ENCODE measurements around the gene VEZT. TPM values are rescaled to one million over a fixed set of nuclear protein-coding genes. Genes with fewer than 3 reads are reported as not detected.

The VEZT gene
- total RNA-seq, 1 donor from 2014 or later: 64.2 TPM

- Histone ChIP-seq H3K9me3 (no peaks in the 10 kb centered on the region), H3K4me1 (peaks cover 57% of the 10 kb centered on the region), H3K27me3 (ENCODE audit: low read depth) (no peaks in the 10 kb centered on the region), H3K4me3 (no peak overlapping the region), H3K36me3 (no peaks in the 10 kb centered on the region), H3K27ac (peak overlapping the region; percentile 69)
- DNase-seq (no peak), ATAC-seq (no peak)
- intact Hi-C loops (cut with DNase I): no loop called here
- TF ChIP-seq, protein P1, sequence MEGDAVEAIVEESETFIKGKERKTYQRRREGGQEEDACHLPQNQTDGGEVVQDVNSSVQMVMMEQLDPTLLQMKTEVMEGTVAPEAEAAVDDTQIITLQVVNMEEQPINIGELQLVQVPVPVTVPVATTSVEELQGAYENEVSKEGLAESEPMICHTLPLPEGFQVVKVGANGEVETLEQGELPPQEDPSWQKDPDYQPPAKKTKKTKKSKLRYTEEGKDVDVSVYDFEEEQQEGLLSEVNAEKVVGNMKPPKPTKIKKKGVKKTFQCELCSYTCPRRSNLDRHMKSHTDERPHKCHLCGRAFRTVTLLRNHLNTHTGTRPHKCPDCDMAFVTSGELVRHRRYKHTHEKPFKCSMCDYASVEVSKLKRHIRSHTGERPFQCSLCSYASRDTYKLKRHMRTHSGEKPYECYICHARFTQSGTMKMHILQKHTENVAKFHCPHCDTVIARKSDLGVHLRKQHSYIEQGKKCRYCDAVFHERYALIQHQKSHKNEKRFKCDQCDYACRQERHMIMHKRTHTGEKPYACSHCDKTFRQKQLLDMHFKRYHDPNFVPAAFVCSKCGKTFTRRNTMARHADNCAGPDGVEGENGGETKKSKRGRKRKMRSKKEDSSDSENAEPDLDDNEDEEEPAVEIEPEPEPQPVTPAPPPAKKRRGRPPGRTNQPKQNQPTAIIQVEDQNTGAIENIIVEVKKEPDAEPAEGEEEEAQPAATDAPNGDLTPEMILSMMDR (IDR thresholded peaks at IDR 0.05): no peak
Measured at GRCh38 chr12:95205016-95205624, 12.5 kb upstream of the VEZT start.

DNA sequence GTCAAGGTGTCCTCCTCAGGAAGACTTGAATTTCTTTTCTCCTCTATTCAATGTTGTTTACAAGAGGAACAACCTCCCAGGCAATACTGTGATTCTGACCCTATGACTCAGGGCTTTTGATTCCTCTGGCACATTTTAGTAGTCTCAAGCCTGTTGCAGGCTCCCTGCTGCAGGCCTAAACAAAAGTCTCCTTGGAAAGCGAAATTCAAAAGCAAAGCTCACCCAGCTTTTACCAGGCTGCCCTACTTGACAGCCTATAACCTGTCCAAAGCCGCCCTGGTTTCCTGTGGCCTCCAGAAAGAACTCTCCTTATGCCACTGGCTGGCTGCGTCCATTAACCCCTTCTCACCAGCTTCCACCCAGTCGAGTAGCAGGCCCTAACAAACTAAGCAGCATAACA is 11.9 kb upstream of the VEZT start:
- ATAC-seq: peak; percentile 73 to 76
- Histone ChIP-seq H3K36me3 (no peaks in the 10 kb centered on the region), H3K27me3 (ENCODE audit: low read depth) (no peaks in the 10 kb centered on the region), H3K4me1 (peaks cover 52% of the 10 kb centered on the region), H3K27ac (peak overlapping the region; percentile 69), H3K9me3 (no peaks in the 10 kb centered on the region), H3K4me3 (no peak overlapping the region)
- no peak for DNase-seq
- TF ChIP-seq, protein P1 (IDR thresholded peaks at IDR 0.05): no peak
- intact Hi-C loops (cut with DNase I): no loop called here

DNA sequence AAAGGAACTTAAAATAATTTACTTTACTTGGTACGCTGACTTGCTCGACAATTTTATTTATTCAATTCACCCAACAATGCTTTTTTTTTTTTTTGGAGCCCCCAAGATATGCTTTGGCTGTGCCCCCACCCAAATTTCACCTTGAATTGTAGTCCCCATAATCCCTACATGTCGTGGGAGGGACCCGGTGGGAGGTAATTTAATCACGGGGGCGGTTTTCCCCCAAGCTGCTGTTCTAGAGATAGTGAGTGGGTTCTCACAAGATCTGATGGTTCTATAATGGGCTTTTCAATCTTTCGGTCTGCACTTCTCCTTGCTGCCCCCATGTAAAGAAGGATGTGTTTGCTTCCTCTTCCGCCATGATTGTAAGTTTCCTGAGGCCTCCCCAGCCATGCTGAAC is 10.7 kb upstream of the VEZT start:
- ATAC-seq: no peak
- intact Hi-C loops (cut with DNase I): no loop called here
- no peak overlapping the region for H3K27ac ChIP-seq
- TF ChIP-seq, protein P1 (IDR thresholded peaks at IDR 0.05): no peak
- no peaks in the 10 kb centered on the region for H3K36me3 ChIP-seq
- H3K9me3 ChIP-seq: no peaks in the 10 kb centered on the region
- no peaks in the 10 kb centered on the region for H3K27me3 ChIP-seq (ENCODE audit: low read depth)
- no peak for DNase-seq
- H3K4me3 ChIP-seq: no peak overlapping the region
- H3K4me1 ChIP-seq: peaks cover 43% of the 10 kb centered on the region

DNA sequence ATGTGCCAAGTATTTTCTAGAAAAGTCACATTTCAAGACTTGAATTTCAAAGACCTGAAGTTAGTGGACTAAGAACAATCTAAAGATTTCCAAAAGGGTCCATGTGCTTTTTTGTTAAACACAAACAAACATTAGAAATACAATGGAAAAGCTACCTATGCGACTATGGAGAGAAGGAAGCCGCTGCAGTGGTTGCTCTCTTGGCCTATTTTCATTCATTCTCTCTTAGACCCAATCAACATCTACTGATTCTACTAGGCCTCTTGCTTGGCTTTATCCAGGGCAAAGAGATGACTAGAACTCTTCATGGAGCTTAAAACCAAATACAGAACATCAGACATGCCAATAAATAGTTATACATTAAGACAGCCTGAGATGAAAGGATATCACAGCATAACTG is 10.2 kb upstream of the VEZT start:
- intact Hi-C loops (cut with DNase I): no loop called here
- TF ChIP-seq, protein P1 (IDR thresholded peaks at IDR 0.05): no peak
- Histone ChIP-seq H3K36me3 (no peaks in the 10 kb centered on the region), H3K4me1 (peaks cover 44% of the 10 kb centered on the region), H3K9me3 (no peaks in the 10 kb centered on the region), H3K4me3 (no peak overlapping the region), H3K27ac (no peak overlapping the region), H3K27me3 (ENCODE audit: low read depth) (no peaks in the 10 kb centered on the region)
- DNase-seq (no peak), ATAC-seq (no peak)

- TF ChIP-seq, protein P1 (IDR thresholded peaks at IDR 0.05): no peak
- no peak overlapping the region for H3K4me3 ChIP-seq
- no peak for ATAC-seq
- no peaks in the 10 kb centered on the region for H3K36me3 ChIP-seq
- intact Hi-C loops (cut with DNase I): no loop called here
- no peak for DNase-seq
- H3K27me3 ChIP-seq (ENCODE audit: low read depth): no peaks in the 10 kb centered on the region
- H3K27ac ChIP-seq: no peak overlapping the region
- H3K9me3 ChIP-seq: no peaks in the 10 kb centered on the region
- peaks cover 36% of the 10 kb centered on the region for H3K4me1 ChIP-seq
Measured at GRCh38 chr12:95208678-95209077, 8.9 kb upstream of the VEZT start.

Data from lower lobe of right lung (tissue), 2 donors.